ENCODE measurements around the gene ESR2.

Gene ESR2

GRCh38 chr14:64260418-64260817, 33.8 kb downstream of the ESR2 start:
- DNase-seq, result no peak

- no peak for DNase-seq
Observed at GRCh38 chr14:64255756-64256155, 38.4 kb downstream of the ESR2 start.

GRCh38 chr14:64253672-64254071, 40.5 kb downstream of the ESR2 start:
- no peak for DNase-seq

- no peak for DNase-seq
Observed at GRCh38 chr14:64249363-64249762, 44.8 kb downstream of the ESR2 start.

GRCh38 chr14:64248689-64249088, 45.5 kb downstream of the ESR2 start:
- no peak for DNase-seq

- DNase-seq, result no peak
Observed at GRCh38 chr14:64247195-64247594, 47.0 kb downstream of the ESR2 start.

GRCh38 chr14:64246688-64247087, 47.5 kb downstream of the ESR2 start:
- no peak for DNase-seq

GRCh38 chr14:64245491-64245890, 48.7 kb downstream of the ESR2 start:
- DNase-seq, result no peak

GRCh38 chr14:64244279-64244678, 49.9 kb downstream of the ESR2 start:
- no peak for DNase-seq

GRCh38 chr14:64238631-64239030, 55.5 kb downstream of the ESR2 start:
- DNase-seq, result no peak

GRCh38 chr14:64238049-64238448, 56.1 kb downstream of the ESR2 start:
- no peak for DNase-seq

GRCh38 chr14:64235652-64236640, 58.2 kb downstream of the ESR2 start:
- DNase-seq, result no peak

GRCh38 chr14:64234877-64235651, 59.1 kb downstream of the ESR2 start:
- DNase-seq, result no peak

- DNase-seq, result no peak
Observed at GRCh38 chr14:64233531-64234190, 60.5 kb downstream of the ESR2 start.

- DNase-seq, result no peak
Observed at GRCh38 chr14:64232944-64233343, 61.2 kb downstream of the ESR2 start.

- no peak for DNase-seq
Observed at GRCh38 chr14:64232095-64232838, 61.9 kb downstream of the ESR2 start.

- DNase-seq, result no peak
Observed at GRCh38 chr14:64229489-64229888, 64.7 kb downstream of the ESR2 start.

- no peak for DNase-seq
Observed at GRCh38 chr14:64227856-64228255, 66.3 kb downstream of the ESR2 start.

GRCh38 chr14:64225151-64225757, 68.9 kb downstream of the ESR2 start:
- DNase-seq, result no peak

GRCh38 chr14:64221391-64222003, 72.7 kb downstream of the ESR2 start:
- no peak for DNase-seq

- DNase-seq, result no peak
Observed at GRCh38 chr14:64220466-64220865, 73.7 kb downstream of the ESR2 start.

GRCh38 chr14:64220056-64220455, 74.1 kb downstream of the ESR2 start:
- no peak for DNase-seq

Data from right forelimb (tissue), 1 donor.